ENCODE data around the gene POC1A. TPM values are rescaled to one million over a fixed set of nuclear protein-coding genes. Genes with fewer than 3 reads are reported as not detected.

Gene POC1A
- total and polyA plus RNA-seq, 10 of the 15 experiments (the other 5 are each of a cell fraction or from before 2014, with no cell fraction given) = 8.5 to 49.8 (median 23.5) TPM

DNA sequence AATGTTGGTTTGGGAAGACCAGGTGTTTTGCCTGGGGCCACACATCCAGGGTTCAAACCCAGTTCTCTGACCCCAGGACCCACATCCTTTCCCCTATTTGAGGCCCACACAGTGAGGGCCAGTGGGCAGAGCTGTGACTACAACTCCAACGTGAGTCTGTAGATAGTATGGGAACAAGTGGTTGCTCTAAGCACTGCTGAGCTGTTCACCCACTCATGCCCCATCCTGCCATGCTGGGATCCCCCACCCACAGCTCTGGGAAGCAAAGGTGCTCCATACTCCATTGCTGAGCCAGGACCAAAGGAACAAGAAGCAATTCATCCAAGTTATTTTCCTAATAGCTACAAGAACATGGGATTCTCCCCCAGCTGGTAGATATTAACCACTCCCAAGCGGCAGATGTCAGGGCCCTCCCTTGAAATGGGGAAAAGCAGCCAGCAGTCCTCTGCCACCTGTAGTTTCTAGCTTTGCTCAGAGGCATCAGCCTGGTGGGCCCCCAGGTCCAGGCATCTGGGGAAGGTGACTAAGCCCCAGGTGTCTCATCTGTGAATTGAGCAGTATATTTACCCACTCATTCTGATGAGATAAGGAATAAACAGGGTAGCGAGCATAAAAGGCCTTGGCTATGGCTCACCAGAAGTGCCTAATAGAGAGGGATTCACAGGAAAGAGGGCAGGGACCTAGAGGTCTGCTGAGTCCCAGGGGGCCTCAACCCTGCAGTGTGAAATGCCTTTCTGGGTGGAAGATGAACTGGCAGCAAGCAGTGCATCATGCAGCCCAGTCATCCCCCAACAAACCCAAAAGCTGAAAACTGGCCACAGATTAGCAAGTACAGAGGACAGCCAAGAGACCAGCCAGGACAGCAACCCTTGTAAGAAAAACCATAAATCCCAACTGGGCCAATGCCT is 33.4 kb downstream of the POC1A start:
- Histone ChIP-seq H3K27me3 (replicated peaks in 1 of 2; ENCODE audit: control insufficient read depth in 2 of 2, insufficient read depth in 2 of 2, low read length in 1 of 2) (no peaks in the 10 kb centered on the region), H3K4me1 (ENCODE audit: control insufficient read depth, insufficient read depth, low read length) (peaks cover 32% of the 10 kb centered on the region), H3K27ac (ENCODE audit: control insufficient read depth, insufficient read depth) (peak overlapping the region; percentile 94), H4K20me1 (ENCODE audit: control insufficient read depth, insufficient read depth) (no peaks in the 10 kb centered on the region), H3K9me3 (replicated peaks; ENCODE audit: control insufficient read depth, insufficient read depth, low read length) (no peaks in the 10 kb centered on the region), H2AFZ (ENCODE audit: control insufficient read depth, low read depth, low read length) (peak overlapping the region; percentile 84), H3K9ac (ENCODE audit: control insufficient read depth, insufficient read depth, low read length) (peak overlapping the region; percentile 70), H3K4me2 (ENCODE audit: control insufficient read depth, insufficient read depth) (peak overlapping the region; percentile 81), H3K79me2 (ENCODE audit: control insufficient read depth, insufficient read depth, low read length) (no peaks in the 10 kb centered on the region), H3K36me3 (ENCODE audit: control insufficient read depth in 2 of 2, insufficient read depth in 2 of 2, low read length in 1 of 2) (peaks cover 8 to 19% of the 10 kb centered on the region in 2 experiments), H3K4me3 (peak overlapping the region; percentile 10; the same call in 1 of the 2 replicates)
- no peak for FAIRE-seq
- TF ChIP-seq IRF4 (IDR thresholded peaks at IDR 0.05; ENCODE audit: low read depth, low read length) (no peak), MEF2B (IDR thresholded peaks at IDR 0.05; ENCODE audit: partially characterized antibody, poor library complexity, severe bottlenecking) (peak; percentile 34)
- no TSS peak for BruUV-seq (replicated peaks)
- RAD21 ChIA-PET (ENCODE audit: unreplicated experiment) = interaction anchor here (0.9 to 7.2 kb wide), 13 partner anchors 20 to 138 kb away, joined by 3 to 125 read pairs (median 6); partner anchors contain the start of genes ACY1, DUSP7 and POC1A
- ATAC-seq = peak; percentile 53
- DNase-seq (ENCODE audit: low read depth, low spot score) = no peak
- intact Hi-C loops (cut with micrococcal nuclease; ENCODE audit: unreplicated experiment) (no loop called here), in situ Hi-C loops (cut with MboI) (no loop called here)
- CTCF ChIA-PET = interaction anchor here (0.5 to 8.2 kb wide), 20 partner anchors 8 to 733 kb away, joined by 3 to 200 read pairs (median 4); partner anchors contain the start of genes DUSP7, RPL29 and RRP9
- POLR2A ChIA-PET = interaction anchor here (0.7 to 1.7 kb wide), 5 partner anchors 12 to 126 kb away, joined by 3 to 4 read pairs (median 3); partner anchors contain the start of genes POC1A and RPL29
- SMC1A ChIA-PET (ENCODE audit: uncharacterized antibody, unreplicated experiment) = interaction anchor here (0.8 to 6.1 kb wide), 13 partner anchors 12 to 178 kb away, joined by 3 to 81 read pairs (median 5); partner anchors contain the start of genes POC1A and RPL29
- 48% methylated on average over 3 of the region's 3 CpGs for WGBS (ENCODE audit: insufficient coverage, insufficient replicate concordance, low lambda C conversion rate, missing lambda C conversion rate)

DNA sequence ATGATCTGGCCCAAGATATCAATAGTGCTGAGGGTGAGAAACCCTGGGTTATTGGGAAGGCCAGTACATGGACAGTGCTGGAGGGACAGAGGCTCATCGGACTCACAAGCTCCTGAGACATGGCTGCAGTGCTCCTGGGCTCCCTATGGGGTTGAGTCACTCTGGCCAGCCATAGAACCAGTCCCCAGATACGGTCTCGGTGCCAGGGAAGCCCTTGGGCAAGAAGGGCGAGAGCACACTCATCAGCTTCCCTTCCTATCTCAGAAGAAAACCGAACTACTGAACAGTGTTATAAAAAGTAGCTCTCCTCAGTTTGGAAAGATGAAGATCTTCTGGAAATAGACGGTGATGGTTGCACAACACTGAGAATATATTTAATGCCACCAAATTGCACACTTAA is 34.4 kb downstream of the POC1A start:
- intact Hi-C loops (cut with micrococcal nuclease; ENCODE audit: unreplicated experiment) = no loop called here
- ATAC-seq (no peak), FAIRE-seq (no peak), DNase-seq (ENCODE audit: low read depth, low spot score) (no peak)
- SMC1A ChIA-PET (ENCODE audit: uncharacterized antibody, unreplicated experiment) = interaction anchor here (0.8 to 6.1 kb wide), 5 partner anchors 28 to 117 kb away, joined by 3 to 81 read pairs (median 4); no protein-coding TSS in a partner anchor
- RAD21 ChIA-PET (ENCODE audit: unreplicated experiment) = interaction anchor here (1.2 to 7.2 kb wide), 5 partner anchors 25 to 116 kb away, joined by 3 to 125 read pairs (median 33); partner anchors contain the start of gene DUSP7
- POLR2A ChIA-PET = interaction anchor here (0.7 to 1.7 kb wide), 3 partner anchors 13 to 108 kb away, joined by 3 to 4 read pairs (median 3); no protein-coding TSS in a partner anchor
- Histone ChIP-seq H3K4me1 (ENCODE audit: control insufficient read depth, insufficient read depth, low read length) (peaks cover 32% of the 10 kb centered on the region), H2AFZ (ENCODE audit: control insufficient read depth, low read depth, low read length) (no peak overlapping the region), H3K9ac (ENCODE audit: control insufficient read depth, insufficient read depth, low read length) (no peak overlapping the region), H3K27me3 (replicated peaks in 1 of 2; ENCODE audit: control insufficient read depth in 2 of 2, insufficient read depth in 2 of 2, low read length in 1 of 2) (no peaks in the 10 kb centered on the region), H3K4me2 (ENCODE audit: control insufficient read depth, insufficient read depth) (no peak overlapping the region), H3K36me3 (ENCODE audit: control insufficient read depth in 2 of 2, insufficient read depth in 2 of 2, low read length in 1 of 2) (peaks cover 9 to 19% of the 10 kb centered on the region in 2 experiments), H3K4me3 (no peak overlapping the region), H4K20me1 (ENCODE audit: control insufficient read depth, insufficient read depth) (no peaks in the 10 kb centered on the region), H3K79me2 (ENCODE audit: control insufficient read depth, insufficient read depth, low read length) (no peaks in the 10 kb centered on the region), H3K27ac (ENCODE audit: control insufficient read depth, insufficient read depth) (no peak overlapping the region), H3K9me3 (replicated peaks; ENCODE audit: control insufficient read depth, insufficient read depth, low read length) (no peaks in the 10 kb centered on the region)
- CTCF ChIA-PET = interaction anchor here (0.8 to 8.2 kb wide), 9 partner anchors 10 to 219 kb away, joined by 3 to 200 read pairs (median 6); partner anchors contain the start of gene DUSP7
- whole genome bisulfite sequencing (ENCODE audit: insufficient coverage, insufficient replicate concordance, low lambda C conversion rate, missing lambda C conversion rate) = over 99% methylated on average over 6 of the region's 6 CpGs
- no TSS peak for BruUV-seq (replicated peaks)
- in situ Hi-C loops (cut with MboI) = no loop called here
- TF ChIP-seq RBBP5 (conservative IDR thresholded peaks at IDR 0.05) = no peak
- no peak for TF ChIP-seq NR2C2 (IDR thresholded peaks at IDR 0.05; ENCODE audit: borderline replicate concordance, control insufficient read depth, insufficient read length, low read depth)
- no peak for TF ChIP-seq STAT1 (conservative IDR thresholded peaks at IDR 0.05)
- TF ChIP-seq MEF2B (IDR thresholded peaks at IDR 0.05; ENCODE audit: partially characterized antibody, poor library complexity, severe bottlenecking) = no peak
- no peak for TF ChIP-seq BACH1 (IDR thresholded peaks at IDR 0.05; ENCODE audit: borderline replicate concordance)
- TF ChIP-seq, protein P1, sequence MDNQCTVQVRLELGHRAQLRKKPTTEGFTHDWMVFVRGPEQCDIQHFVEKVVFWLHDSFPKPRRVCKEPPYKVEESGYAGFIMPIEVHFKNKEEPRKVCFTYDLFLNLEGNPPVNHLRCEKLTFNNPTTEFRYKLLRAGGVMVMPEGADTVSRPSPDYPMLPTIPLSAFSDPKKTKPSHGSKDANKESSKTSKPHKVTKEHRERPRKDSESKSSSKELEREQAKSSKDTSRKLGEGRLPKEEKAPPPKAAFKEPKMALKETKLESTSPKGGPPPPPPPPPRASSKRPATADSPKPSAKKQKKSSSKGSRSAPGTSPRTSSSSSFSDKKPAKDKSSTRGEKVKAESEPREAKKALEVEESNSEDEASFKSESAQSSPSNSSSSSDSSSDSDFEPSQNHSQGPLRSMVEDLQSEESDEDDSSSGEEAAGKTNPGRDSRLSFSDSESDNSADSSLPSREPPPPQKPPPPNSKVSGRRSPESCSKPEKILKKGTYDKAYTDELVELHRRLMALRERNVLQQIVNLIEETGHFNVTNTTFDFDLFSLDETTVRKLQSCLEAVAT (IDR thresholded peaks at IDR 0.05) = no peak
- TF ChIP-seq RAD51 (IDR thresholded peaks at IDR 0.05) = no peak
- TF ChIP-seq POU2F2 (IDR thresholded peaks at IDR 0.05; ENCODE audit: borderline replicate concordance, low read depth, low read length) = no peak

Data from GM12878 (cell line).